ENCODE data around the gene ASTN2. TPM values are rescaled to one million over a fixed set of nuclear protein-coding genes. Genes with fewer than 3 reads are reported as not detected.

Gene ASTN2
- total RNA-seq, 1 donor from 2014 or later = 13.6 TPM

DNA sequence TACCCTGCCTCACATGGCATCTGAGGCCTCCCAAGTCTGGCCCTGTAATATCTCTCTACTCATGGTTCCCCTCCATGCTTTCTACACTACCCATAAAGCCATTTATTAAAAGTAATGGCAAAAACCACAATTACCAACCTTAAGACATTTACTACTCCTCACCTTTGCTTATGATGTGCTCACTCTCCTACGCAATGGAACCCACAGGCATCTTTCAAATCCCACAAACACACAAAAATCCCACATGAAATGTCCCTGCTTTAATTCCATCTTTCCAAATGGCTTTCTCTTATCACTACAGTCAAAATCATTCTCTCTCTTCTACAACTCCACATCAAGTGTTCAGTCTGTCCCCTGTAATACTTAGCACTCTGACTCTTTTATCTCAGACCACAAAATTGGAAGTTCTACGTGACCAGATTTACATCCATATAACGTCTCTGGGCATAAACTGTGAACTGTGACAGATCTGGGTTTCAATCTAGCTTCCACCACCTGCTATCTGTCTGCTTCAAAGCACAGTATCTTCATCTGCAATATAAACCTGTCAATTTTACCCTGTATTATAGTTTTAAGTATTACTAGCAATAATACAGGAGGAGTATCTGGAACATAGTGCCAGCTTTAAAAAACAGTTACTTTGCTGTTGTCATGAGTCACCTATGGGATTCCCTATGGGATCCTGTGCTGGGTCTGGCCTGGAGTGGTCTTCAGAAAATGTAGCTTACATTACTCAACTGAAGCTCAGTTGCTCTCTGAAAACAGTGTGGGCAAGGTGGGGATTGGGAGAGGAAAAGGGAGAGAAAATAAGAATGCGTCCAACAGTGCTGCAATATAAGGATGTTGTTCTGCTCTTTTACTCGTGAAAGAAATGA, 864.8 kb downstream of the ASTN2 start:
- Histone ChIP-seq H3K4me3 (ENCODE audit: insufficient read depth, low read depth, low read length) (no peak overlapping the region), H3K79me2 (ENCODE audit: insufficient read depth, low read length) (no peaks in the 10 kb centered on the region), H3K4me2 (ENCODE audit: low read length) (peak overlapping the region; percentile 38), H3K27ac (ENCODE audit: low read depth, low read length) (no peak overlapping the region), H3K27me3 (ENCODE audit: insufficient read depth, low read length) (no peaks in the 10 kb centered on the region), H3K9ac (ENCODE audit: low read length) (no peak overlapping the region), H3K36me3 (ENCODE audit: insufficient read depth, low read length) (no peaks in the 10 kb centered on the region), H3K9me3 (ENCODE audit: insufficient read depth, low read depth, low read length) (no peaks in the 10 kb centered on the region), H4K20me1 (ENCODE audit: insufficient read depth, low read length) (no peaks in the 10 kb centered on the region), H2AFZ (ENCODE audit: low read depth, low read length) (no peak overlapping the region), H3K4me1 (ENCODE audit: insufficient read depth, low read length) (peaks cover 14% of the 10 kb centered on the region)
- no peak for FAIRE-seq
- DNase-seq (ENCODE audit: low read depth) = peak; percentile 51
- Mint-ChIP-seq H3K4me1 (ENCODE audit: low read depth, unreplicated experiment) (peaks cover 16% of the 10 kb centered on the region), H3K9me3 (ENCODE audit: unreplicated experiment) (no peaks in the 10 kb centered on the region), H3K36me3 (ENCODE audit: low read depth, unreplicated experiment) (no peaks in the 10 kb centered on the region), H3K4me3 (ENCODE audit: unreplicated experiment) (no peak overlapping the region), H3K27ac (ENCODE audit: unreplicated experiment) (no peak overlapping the region), H3K27me3 (ENCODE audit: low read depth, unreplicated experiment) (no peaks in the 10 kb centered on the region)
- no peak for TF ChIP-seq EZH2 (IDR thresholded peaks at IDR 0.05; ENCODE audit: insufficient read depth, low read length)
- TF ChIP-seq, protein P1, sequence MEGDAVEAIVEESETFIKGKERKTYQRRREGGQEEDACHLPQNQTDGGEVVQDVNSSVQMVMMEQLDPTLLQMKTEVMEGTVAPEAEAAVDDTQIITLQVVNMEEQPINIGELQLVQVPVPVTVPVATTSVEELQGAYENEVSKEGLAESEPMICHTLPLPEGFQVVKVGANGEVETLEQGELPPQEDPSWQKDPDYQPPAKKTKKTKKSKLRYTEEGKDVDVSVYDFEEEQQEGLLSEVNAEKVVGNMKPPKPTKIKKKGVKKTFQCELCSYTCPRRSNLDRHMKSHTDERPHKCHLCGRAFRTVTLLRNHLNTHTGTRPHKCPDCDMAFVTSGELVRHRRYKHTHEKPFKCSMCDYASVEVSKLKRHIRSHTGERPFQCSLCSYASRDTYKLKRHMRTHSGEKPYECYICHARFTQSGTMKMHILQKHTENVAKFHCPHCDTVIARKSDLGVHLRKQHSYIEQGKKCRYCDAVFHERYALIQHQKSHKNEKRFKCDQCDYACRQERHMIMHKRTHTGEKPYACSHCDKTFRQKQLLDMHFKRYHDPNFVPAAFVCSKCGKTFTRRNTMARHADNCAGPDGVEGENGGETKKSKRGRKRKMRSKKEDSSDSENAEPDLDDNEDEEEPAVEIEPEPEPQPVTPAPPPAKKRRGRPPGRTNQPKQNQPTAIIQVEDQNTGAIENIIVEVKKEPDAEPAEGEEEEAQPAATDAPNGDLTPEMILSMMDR (IDR thresholded peaks at IDR 0.05; ENCODE audit: insufficient read depth, low read depth, low read length) = no peak

DNA sequence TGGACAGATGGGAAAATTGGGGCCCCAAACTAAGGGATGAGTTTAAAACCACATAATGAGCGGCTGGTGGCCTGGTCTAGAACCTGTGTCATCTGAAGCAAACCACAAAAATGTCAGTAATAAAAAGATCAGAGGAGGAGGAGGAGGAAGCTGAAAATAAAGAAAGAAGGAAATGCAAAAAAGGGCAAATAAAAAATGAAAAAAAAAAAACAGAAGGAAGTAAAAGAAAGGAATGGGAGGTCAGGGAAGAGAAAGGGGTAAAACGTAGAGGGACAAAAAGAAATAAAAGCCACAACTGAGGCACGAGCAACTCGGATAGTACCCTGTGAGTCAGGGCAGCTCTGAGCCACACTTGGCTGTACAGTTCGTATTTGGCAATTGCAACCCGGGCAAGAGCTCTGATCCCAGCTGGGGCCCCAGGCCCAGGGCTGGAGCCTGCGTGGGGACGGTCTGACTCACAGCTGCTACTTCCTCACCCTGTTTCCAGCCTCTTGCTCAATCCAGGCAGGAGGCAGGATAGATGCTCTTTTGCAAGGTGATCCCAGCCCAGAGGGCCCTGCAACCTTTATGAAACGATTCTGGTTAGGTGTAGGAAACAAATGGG, 865.7 kb downstream of the ASTN2 start:
- TF ChIP-seq, protein P1 (IDR thresholded peaks at IDR 0.05; ENCODE audit: insufficient read depth, low read depth, low read length) = no peak
- no peak for TF ChIP-seq EZH2 (IDR thresholded peaks at IDR 0.05; ENCODE audit: insufficient read depth, low read length)
- peak; percentile 90 for DNase-seq (ENCODE audit: low read depth)
- Histone ChIP-seq H4K20me1 (ENCODE audit: insufficient read depth, low read length) (no peaks in the 10 kb centered on the region), H3K9ac (ENCODE audit: low read length) (no peak overlapping the region), H3K36me3 (ENCODE audit: insufficient read depth, low read length) (no peaks in the 10 kb centered on the region), H3K9me3 (ENCODE audit: insufficient read depth, low read depth, low read length) (no peaks in the 10 kb centered on the region), H3K4me1 (ENCODE audit: insufficient read depth, low read length) (peaks cover 16% of the 10 kb centered on the region), H2AFZ (ENCODE audit: low read depth, low read length) (no peak overlapping the region), H3K4me3 (ENCODE audit: insufficient read depth, low read depth, low read length) (no peak overlapping the region), H3K4me2 (ENCODE audit: low read length) (peak overlapping the region; percentile 38), H3K79me2 (ENCODE audit: insufficient read depth, low read length) (no peaks in the 10 kb centered on the region), H3K27me3 (ENCODE audit: insufficient read depth, low read length) (no peaks in the 10 kb centered on the region), H3K27ac (ENCODE audit: low read depth, low read length) (no peak overlapping the region)
- Mint-ChIP-seq H3K4me3 (ENCODE audit: unreplicated experiment) (no peak overlapping the region), H3K4me1 (ENCODE audit: low read depth, unreplicated experiment) (peaks cover 20% of the 10 kb centered on the region), H3K27me3 (ENCODE audit: low read depth, unreplicated experiment) (no peaks in the 10 kb centered on the region), H3K36me3 (ENCODE audit: low read depth, unreplicated experiment) (no peaks in the 10 kb centered on the region), H3K9me3 (ENCODE audit: unreplicated experiment) (no peaks in the 10 kb centered on the region), H3K27ac (ENCODE audit: unreplicated experiment) (peak overlapping the region; percentile 9)
- no peak for FAIRE-seq
